Activated CD4-positive, alpha-beta T cell treated with anti-CD3 and anti-CD28 coated beads, Interleukin-2, amount 50 U/mL, for 48 hours (primary cell): ENCODE data around the gene ZNF462.

Experiments
- DNase-seq, 2 experiments: peaks; one replicate each; pipeline ENCODE4 v3.0.0-alpha.2; 2020

The ZNF462 gene

DNA sequence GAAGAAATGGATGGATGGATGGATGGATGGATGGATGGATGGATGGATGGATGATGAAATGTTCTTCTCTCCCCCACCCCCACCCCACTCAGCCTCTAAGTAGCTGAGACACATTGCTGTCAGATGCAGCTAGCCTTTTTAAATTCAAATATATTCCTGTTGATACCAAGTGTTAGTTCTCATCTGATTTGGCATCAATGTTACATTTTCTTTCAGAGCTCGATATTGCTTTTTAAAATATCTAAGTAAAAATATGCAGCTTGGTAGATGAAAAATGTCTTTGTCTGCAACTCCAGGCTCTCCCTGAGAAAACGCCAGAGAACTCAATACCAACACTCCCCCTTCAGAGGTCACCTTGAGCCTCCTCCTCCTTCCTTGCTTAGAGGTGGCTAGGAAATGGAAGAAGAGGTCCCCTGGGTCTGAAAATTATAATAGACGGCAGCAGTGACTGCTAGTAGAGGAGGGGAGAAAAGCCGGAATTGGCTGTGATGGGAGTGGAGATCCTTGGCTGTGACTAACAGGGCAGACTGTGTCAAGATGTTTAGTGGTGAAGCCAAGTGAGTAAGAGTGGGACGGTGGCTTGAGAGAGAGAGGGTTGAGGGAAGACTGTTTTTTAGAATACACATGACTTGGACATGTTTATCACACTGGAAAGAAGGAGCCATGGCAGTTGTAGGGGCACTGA, 156.0 kb downstream of the ZNF462 start:
- no peak for DNase-seq

GRCh38 chr9:107020040-107020530, 157.1 kb downstream of the ZNF462 start:
- DNase-seq: no peak

- DNase-seq: no peak
These were observed 161.2 kb downstream of the ZNF462 start for GRCh38 chr9:107024193-107024592.

DNA sequence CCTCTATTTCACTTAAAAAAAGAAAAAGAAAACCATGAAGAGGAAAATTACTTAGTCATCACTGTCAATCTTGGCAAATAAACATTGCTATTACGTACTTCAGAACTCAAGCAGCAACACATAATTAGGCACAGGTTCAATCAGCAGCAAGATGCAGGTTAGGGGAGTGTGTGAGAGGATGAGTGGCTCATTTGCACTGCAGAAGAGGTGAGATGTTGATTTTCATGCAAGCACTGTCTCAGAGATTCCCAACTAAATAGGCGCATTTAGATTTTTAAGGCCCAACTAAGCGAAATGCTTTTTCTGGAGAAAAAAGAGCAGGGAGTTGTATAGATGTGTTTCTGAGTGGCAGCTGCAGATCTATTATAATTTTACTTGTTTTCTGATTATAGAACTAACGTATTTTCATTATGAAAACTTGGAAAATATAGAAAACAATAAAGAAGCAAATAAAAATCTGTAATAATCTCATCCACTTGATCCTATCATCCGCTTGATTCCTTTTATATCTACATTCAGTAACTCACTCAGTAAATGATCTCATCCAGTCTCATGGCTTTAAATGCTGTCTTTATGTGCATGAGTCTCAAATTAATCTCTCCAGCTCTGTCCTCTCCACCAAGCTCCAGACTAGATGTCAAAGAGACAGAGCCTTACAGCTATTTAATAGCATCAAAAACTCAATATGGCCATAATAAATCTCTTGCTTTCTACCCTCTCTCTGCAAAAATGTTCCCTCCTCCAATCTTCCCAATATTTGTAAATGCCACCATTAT, 162.5 kb downstream of the ZNF462 start:
- DNase-seq: no peak

GRCh38 chr9:107029146-107029545, 166.2 kb downstream of the ZNF462 start:
- DNase-seq: no peak

DNA sequence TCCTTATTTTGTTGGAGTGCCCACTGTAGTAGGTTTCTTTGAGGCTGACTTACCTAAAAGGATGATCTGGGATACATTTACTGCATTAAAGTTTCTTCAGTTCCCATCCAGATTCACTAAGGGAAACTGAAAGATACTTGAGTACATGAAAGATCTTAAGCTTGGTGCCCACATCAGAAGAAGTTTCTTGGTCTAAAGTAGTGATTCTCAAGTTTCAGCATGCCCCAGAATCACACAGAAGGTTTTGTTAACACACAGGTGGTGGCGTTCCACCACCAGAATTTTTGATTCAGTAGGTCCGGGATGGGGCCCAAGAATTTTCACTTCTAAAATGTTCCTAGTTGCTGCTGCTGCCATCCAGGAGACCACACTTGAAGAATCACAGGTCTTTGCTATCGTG, 171.0 kb downstream of the ZNF462 start:
- DNase-seq: no peak

GRCh38 chr9:107034831-107035230, 171.9 kb downstream of the ZNF462 start:
- DNase-seq: no peak

GRCh38 chr9:107036367-107036766, 173.4 kb downstream of the ZNF462 start:
- no peak for DNase-seq

- DNase-seq: no peak
These were observed 176.6 kb downstream of the ZNF462 start for GRCh38 chr9:107039542-107039941.

- DNase-seq: no peak
These were observed 179.6 kb downstream of the ZNF462 start for GRCh38 chr9:107042606-107043005.

DNA sequence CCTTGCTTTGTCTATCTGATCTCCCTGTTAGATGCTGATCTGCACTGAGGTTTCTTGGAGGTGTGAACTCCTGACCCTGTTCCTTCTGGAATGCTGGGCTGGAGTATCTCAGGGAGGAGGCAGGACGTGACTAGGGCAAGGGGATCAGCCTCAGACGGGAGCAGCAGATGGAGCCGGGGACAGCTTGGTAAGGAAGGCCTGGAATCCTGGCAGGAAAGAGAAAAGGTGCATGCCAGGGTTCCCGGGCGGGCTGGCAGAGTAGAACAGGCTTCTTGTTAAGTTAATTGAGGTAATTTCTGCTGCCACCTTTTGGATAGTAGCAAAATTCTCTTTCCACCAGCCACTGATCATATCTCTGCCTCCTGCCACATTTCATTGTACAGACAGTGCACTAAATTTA, 180.9 kb downstream of the ZNF462 start:
- DNase-seq: no peak

DNA sequence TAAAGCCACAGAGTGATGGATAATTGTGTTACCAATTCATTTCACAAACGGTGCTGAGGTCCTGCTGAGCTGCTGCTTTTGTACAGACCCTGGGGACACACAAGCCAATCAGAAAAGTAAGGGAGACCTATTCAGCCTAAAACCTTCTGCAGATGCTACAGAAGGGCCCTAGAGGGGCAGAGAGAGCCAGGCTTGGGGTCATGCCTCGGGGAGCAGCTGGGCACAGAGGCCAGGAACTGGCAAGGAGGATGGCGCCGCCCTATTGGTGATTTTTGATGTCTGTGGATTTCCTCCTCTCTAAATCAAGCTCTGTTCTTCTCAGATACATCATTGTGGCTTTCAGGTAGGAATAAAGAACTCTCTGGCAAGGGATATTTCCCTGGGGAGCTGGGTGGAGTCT, 181.9 kb downstream of the ZNF462 start:
- peak; percentile 6 to 11 for DNase-seq

- no peak for DNase-seq
These were observed 183.7 kb downstream of the ZNF462 start for GRCh38 chr9:107046692-107047091.

GRCh38 chr9:107049046-107049802, 186.3 kb downstream of the ZNF462 start:
- DNase-seq: no peak

DNA sequence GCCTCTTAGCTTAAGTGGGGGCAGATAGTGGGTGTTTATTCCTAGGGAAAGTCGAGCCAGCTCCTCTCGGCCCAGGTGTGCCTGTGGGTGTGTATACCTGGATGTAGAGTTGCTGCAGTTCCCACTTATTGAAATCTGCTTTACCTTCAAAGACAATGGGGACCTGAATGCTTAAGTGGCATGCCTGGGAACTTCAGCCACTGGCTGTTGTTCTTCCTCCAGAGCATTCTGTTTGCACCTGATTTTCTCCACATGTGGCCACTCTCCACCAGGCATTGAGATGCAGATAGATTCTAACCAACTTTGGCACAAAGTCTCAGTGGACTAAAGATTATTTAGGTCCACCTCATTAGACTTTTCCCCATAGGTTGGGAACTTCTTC, 186.8 kb downstream of the ZNF462 start:
- no peak for DNase-seq

- DNase-seq: no peak
These were observed 188.4 kb downstream of the ZNF462 start for GRCh38 chr9:107051392-107051791.

- DNase-seq: no peak
These were observed 191.2 kb downstream of the ZNF462 start for GRCh38 chr9:107054146-107054545.

- DNase-seq: no peak
These were observed 196.3 kb downstream of the ZNF462 start for GRCh38 chr9:107059220-107059619.

GRCh38 chr9:107060062-107060461, 197.1 kb downstream of the ZNF462 start:
- DNase-seq: no peak
